Osteoblast (primary cell): ENCODE measurements around the gene LMX1B. TPM values are rescaled to one million over a fixed set of nuclear protein-coding genes. Genes with fewer than 3 reads are reported as not detected.
"Not testable (repeated sequence)": the region's sequence is repeated elsewhere in the genome, so short reads cannot be mapped to it uniquely, and the experiment has no call there.

Experiments
- DNase-seq: peaks from one replicate; pipeline ENCODE4 v3.0.0; 2011; ENCODE audit warnings: low spot score, mixed read lengths; ENCODE audit not compliant: insufficient read length; ENCODE audit errors: missing footprints
- H2AFZ ChIP-seq: 2 replicates; pipeline ENCODE4 v1.6.0; 2011; ENCODE audit warnings: mild to moderate bottlenecking, low read length
- H3K27ac ChIP-seq: 2 replicates; pipeline ENCODE4 v1.5.1; 2011; ENCODE audit warnings: mild to moderate bottlenecking, low read depth, low read length, moderate library complexity
- H3K27me3 ChIP-seq: 2 replicates; pipeline ENCODE4 v1.6.0; 2012; ENCODE audit warnings: mild to moderate bottlenecking, control low read depth, inconsistent platforms, low read length, moderate library complexity; ENCODE audit not compliant: insufficient read depth
- H3K36me3 ChIP-seq: 2 replicates; pipeline ENCODE4 v1.5.1; 2011; ENCODE audit warnings: mild to moderate bottlenecking, low read length, control low read depth, moderate library complexity; ENCODE audit not compliant: insufficient read depth
- H3K4me1 ChIP-seq: 2 replicates; pipeline ENCODE4 v1.5.1; 2011; ENCODE audit warnings: mild to moderate bottlenecking, low read length, control low read depth, moderate library complexity; ENCODE audit not compliant: insufficient read depth
- H3K4me2 ChIP-seq: 2 replicates; pipeline ENCODE4 v1.6.0; 2011; ENCODE audit warnings: mild to moderate bottlenecking, low read length; ENCODE audit not compliant: insufficient read depth
- H3K4me3 ChIP-seq: fragments of 200-600 bp; sonication (generic); 3 replicates; pipeline ENCODE4 v1.5.1; 2012; ENCODE audit warnings: mild to moderate bottlenecking, low read length, inconsistent platforms; ENCODE audit not compliant: insufficient read depth
- H3K79me2 ChIP-seq: 2 replicates; pipeline ENCODE4 v1.6.0; 2012; ENCODE audit warnings: mild to moderate bottlenecking, low read length, control low read depth, inconsistent platforms; ENCODE audit not compliant: insufficient read depth
- H3K9me3 ChIP-seq: 2 replicates; pipeline ENCODE4 v1.5.1; 2011; ENCODE audit warnings: low read depth, low read length, control low read depth
- H4K20me1 ChIP-seq: 2 replicates; pipeline ENCODE4 v1.6.0; 2012; ENCODE audit warnings: mild to moderate bottlenecking, low read length, control low read depth; ENCODE audit not compliant: insufficient read depth
- total RNA-seq: library from RNA; depleted of rRNA; stranded (reverse); fragments of >200 nt; gene quantifications from 2 replicates; pipeline ENCODE4 v1.2.3, GENCODE V29; 2012
- TF ChIP-seq, protein P1 (sequence below): IDR thresholded peaks from 2 replicates; pipeline ENCODE4 v1.5.1; 2011; ENCODE audit warnings: mild to moderate bottlenecking, low read depth, low read length, moderate library complexity; ENCODE audit errors: extremely low read depth

LMX1B gene
- total RNA-seq, 1 donor = under 0.01 TPM

DNA sequence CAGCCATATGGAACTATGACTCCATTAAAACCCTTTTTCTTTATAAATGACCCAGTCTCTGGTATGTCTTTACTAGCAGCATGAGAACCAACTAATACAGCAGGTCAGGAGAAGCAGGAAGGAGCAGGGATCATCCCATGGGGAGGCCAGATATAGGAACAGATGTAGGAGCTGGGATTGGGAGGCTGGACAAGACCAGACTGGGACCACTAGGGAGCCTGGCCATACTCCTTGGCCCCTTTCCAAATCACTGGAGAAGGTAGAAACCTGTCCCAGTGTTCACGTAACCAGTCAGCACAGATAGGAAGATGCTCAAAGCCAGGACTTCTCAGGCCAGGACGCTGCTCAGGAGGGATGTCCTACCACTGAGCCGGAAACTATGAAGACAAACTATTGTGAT, 95.5 kb downstream of the LMX1B start:
- no peak overlapping the region for H3K4me3 ChIP-seq
- no peaks in the 10 kb centered on the region for H3K9me3 ChIP-seq
- no peaks in the 10 kb centered on the region for H4K20me1 ChIP-seq
- H3K36me3 ChIP-seq = no peaks in the 10 kb centered on the region
- peaks cover 15% of the 10 kb centered on the region for H3K27me3 ChIP-seq
- DNase-seq = peak; percentile 51
- peaks cover 14% of the 10 kb centered on the region for H3K4me1 ChIP-seq
- H3K79me2 ChIP-seq = no peaks in the 10 kb centered on the region
- H2AFZ ChIP-seq = no peak overlapping the region
- H3K4me2 ChIP-seq = no peak overlapping the region
- no peak overlapping the region for H3K27ac ChIP-seq
- TF ChIP-seq, protein P1, sequence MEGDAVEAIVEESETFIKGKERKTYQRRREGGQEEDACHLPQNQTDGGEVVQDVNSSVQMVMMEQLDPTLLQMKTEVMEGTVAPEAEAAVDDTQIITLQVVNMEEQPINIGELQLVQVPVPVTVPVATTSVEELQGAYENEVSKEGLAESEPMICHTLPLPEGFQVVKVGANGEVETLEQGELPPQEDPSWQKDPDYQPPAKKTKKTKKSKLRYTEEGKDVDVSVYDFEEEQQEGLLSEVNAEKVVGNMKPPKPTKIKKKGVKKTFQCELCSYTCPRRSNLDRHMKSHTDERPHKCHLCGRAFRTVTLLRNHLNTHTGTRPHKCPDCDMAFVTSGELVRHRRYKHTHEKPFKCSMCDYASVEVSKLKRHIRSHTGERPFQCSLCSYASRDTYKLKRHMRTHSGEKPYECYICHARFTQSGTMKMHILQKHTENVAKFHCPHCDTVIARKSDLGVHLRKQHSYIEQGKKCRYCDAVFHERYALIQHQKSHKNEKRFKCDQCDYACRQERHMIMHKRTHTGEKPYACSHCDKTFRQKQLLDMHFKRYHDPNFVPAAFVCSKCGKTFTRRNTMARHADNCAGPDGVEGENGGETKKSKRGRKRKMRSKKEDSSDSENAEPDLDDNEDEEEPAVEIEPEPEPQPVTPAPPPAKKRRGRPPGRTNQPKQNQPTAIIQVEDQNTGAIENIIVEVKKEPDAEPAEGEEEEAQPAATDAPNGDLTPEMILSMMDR = no peak

DNA sequence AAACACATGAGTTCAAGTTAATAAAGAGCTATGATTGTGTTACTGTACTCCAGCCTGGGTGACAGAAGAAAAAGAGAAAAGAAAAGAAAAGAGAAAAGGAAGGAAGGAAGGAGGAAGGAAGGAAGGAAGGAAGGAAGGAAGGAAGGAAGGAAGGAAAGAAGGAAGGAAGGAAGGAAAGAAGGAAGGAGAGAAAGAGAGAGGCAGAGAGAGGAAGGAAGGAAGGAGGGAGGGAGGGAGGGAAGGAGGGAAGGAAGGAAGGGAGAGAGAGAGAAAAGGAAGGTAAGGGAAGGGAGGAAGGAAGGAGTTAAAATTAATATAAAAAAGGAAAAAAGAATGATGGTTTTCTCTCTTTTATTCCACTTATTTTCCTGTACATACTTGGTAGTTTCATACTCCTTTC, 101.7 kb downstream of the LMX1B start:
- no peaks in the 10 kb centered on the region for H3K36me3 ChIP-seq
- H3K4me1 ChIP-seq = peaks cover 4% of the 10 kb centered on the region
- no peak for DNase-seq
- no peak overlapping the region for H3K27ac ChIP-seq
- no peak overlapping the region for H3K4me2 ChIP-seq
- no peaks in the 10 kb centered on the region for H3K9me3 ChIP-seq
- TF ChIP-seq, protein P1 = no peak
- H3K4me3 ChIP-seq = no peak overlapping the region
- no peaks in the 10 kb centered on the region for H3K79me2 ChIP-seq
- H3K27me3 ChIP-seq = peaks cover 23% of the 10 kb centered on the region
- H2AFZ ChIP-seq = no peak overlapping the region
- no peaks in the 10 kb centered on the region for H4K20me1 ChIP-seq

DNA sequence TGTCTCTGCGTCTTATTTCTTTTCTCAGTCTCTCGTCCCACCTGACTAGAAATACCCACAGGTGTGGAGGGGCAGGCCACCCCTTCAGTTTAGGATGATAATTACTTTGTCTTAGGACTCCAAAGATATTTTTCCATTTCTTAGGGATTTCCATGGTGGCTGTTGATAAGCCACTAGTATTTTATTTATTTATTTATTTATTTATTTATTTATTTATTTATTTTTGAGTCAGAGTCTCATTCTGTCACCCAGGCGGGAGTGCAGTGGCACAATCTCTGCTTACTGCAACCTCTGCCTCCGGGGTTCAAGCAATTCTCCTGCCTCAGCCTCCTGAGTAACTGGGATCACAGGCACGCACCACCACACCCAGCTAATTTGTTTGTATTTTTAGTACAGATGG, 103.7 kb downstream of the LMX1B start:
- not testable (repeated sequence) for DNase-seq, H4K20me1 ChIP-seq, H3K36me3 ChIP-seq, H3K9me3 ChIP-seq, H3K79me2 ChIP-seq, H3K4me2 ChIP-seq, H3K4me3 ChIP-seq, H3K27ac ChIP-seq, H3K4me1 ChIP-seq, H2AFZ ChIP-seq
- H3K27me3 ChIP-seq = peaks cover 19% of the 10 kb centered on the region

DNA sequence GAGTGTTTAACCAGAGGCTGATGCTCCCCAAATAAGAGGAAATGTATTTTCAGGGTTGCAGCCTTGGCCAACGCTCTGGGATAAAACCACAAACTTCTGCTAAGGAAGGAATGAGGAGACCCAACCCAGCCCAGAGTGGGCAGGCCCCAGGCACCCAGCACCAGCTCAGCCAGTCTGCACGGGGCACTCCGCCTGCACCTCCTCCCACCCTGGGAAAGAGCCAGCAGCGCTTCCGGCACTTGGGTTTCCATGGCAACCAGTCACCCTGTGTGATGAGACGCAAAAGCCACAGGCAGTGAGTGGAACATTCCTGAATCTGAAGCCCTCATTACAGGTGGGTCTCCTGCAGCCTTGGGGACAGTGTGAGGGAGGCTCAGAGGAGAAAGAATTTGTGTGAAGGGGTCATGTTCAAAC, 105.9 kb downstream of the LMX1B start:
- H3K4me2 ChIP-seq = no peak overlapping the region
- H3K79me2 ChIP-seq = no peaks in the 10 kb centered on the region
- TF ChIP-seq, protein P1 = no peak
- H3K27me3 ChIP-seq = peaks cover 33% of the 10 kb centered on the region
- no peaks in the 10 kb centered on the region for H3K9me3 ChIP-seq
- H3K4me1 ChIP-seq = peaks cover 4% of the 10 kb centered on the region
- no peak overlapping the region for H3K27ac ChIP-seq
- H4K20me1 ChIP-seq = no peaks in the 10 kb centered on the region
- no peak overlapping the region for H3K4me3 ChIP-seq
- peak; percentile 88 for DNase-seq
- no peak overlapping the region for H2AFZ ChIP-seq
- H3K36me3 ChIP-seq = no peaks in the 10 kb centered on the region
